H9 (cell line): Measurements from ENCODE around the gene SH3RF3. TPM values are rescaled to one million over a fixed set of nuclear protein-coding genes. Genes with fewer than 3 reads are reported as not detected.

Experiments used
- DNase-seq: peaks from one replicate; pipeline ENCODE4 v3.0.0-alpha.2; 2017
- H2AFZ ChIP-seq: one replicate; pipeline ENCODE4 v1.6.1; 2013; ENCODE audit warnings: mild to moderate bottlenecking, low read length, control low read depth, moderate library complexity
- H2AK5ac ChIP-seq: 2 replicates; pipeline ENCODE4 v1.6.1; 2013; ENCODE audit warnings: low read length, control low read depth, mixed read lengths; ENCODE audit not compliant: insufficient read length
- H2BK120ac ChIP-seq: one replicate; pipeline ENCODE4 v1.6.1; 2013; ENCODE audit warnings: low read depth, mild to moderate bottlenecking, low read length, control low read depth, inconsistent platforms; ENCODE audit not compliant: poor library complexity, severe bottlenecking
- H2BK12ac ChIP-seq: 2 replicates; pipeline ENCODE4 v1.6.1; 2013; ENCODE audit warnings: low read length, control low read depth, mixed read lengths, low read depth; ENCODE audit not compliant: insufficient read length
- H2BK15ac ChIP-seq: 2 replicates; pipeline ENCODE4 v1.6.1; 2013; ENCODE audit warnings: low read depth, low read length, control low read depth
- H2BK20ac ChIP-seq: one replicate; pipeline ENCODE4 v1.6.1; 2013; ENCODE audit warnings: low read depth, mild to moderate bottlenecking, low read length, control low read depth, inconsistent platforms; ENCODE audit not compliant: poor library complexity, severe bottlenecking
- H2BK5ac ChIP-seq: 2 replicates; pipeline ENCODE4 v1.6.1; 2013; ENCODE audit warnings: low read length, control low read depth, mixed read lengths; ENCODE audit not compliant: insufficient read length
- H3K14ac ChIP-seq: 2 replicates; pipeline ENCODE4 v1.6.1; 2013; ENCODE audit warnings: low read length, control low read depth; ENCODE audit not compliant: insufficient read depth
- H3K18ac ChIP-seq: 2 replicates; pipeline ENCODE4 v1.6.1; 2013; ENCODE audit warnings: low read depth, mild to moderate bottlenecking, mixed read lengths, low read length, control low read depth; ENCODE audit not compliant: insufficient read length
- H3K23ac ChIP-seq: 2 replicates; pipeline ENCODE4 v1.6.1; 2013; ENCODE audit warnings: low read length, control low read depth, mixed read lengths, low read depth; ENCODE audit not compliant: insufficient read length
- H3K23me2 ChIP-seq: 2 replicates; pipeline ENCODE4 v1.6.1; 2013; ENCODE audit warnings: low read depth, mild to moderate bottlenecking, mixed read lengths, low read length, control low read depth; ENCODE audit not compliant: insufficient read length, poor library complexity, severe bottlenecking
- H3K27ac ChIP-seq: 2 replicates; pipeline ENCODE4 v1.5.1; 2013; ENCODE audit warnings: low read length, control low read depth, mixed read lengths, low read depth; ENCODE audit not compliant: insufficient read length
- H3K27me3 ChIP-seq: 2 replicates; pipeline ENCODE4 v1.6.1; 2013; ENCODE audit warnings: low read length, control low read depth, inconsistent platforms; ENCODE audit not compliant: insufficient read depth
- H3K4ac ChIP-seq: 2 replicates; pipeline ENCODE4 v1.6.1; 2013; ENCODE audit warnings: low read depth, mild to moderate bottlenecking, control low read depth, inconsistent platforms, low read length, moderate library complexity
- H3K4me1 ChIP-seq: 2 replicates; pipeline ENCODE4 v1.6.1; 2013; ENCODE audit warnings: low read length, control low read depth, inconsistent platforms; ENCODE audit not compliant: insufficient read depth
- H3K4me2 ChIP-seq: 2 replicates; pipeline ENCODE4 v1.6.1; 2013; ENCODE audit warnings: low read length, control low read depth, mixed read lengths; ENCODE audit not compliant: insufficient read length, insufficient read depth
- H3K56ac ChIP-seq: 2 replicates; pipeline ENCODE4 v1.6.1; 2013; ENCODE audit warnings: low read depth, mild to moderate bottlenecking, mixed read lengths, low read length, control low read depth; ENCODE audit not compliant: insufficient read length
- H3K79me1 ChIP-seq: 2 replicates; pipeline ENCODE4 v1.6.1; 2013; ENCODE audit warnings: low read depth, mild to moderate bottlenecking, moderate library complexity, low read length, control low read depth, inconsistent platforms; ENCODE audit not compliant: insufficient read depth, poor library complexity, severe bottlenecking
- H3K79me2 ChIP-seq: 2 replicates; pipeline ENCODE4 v1.6.1; 2013; ENCODE audit warnings: low read length, control low read depth, inconsistent platforms; ENCODE audit not compliant: insufficient read depth
- H3K9ac ChIP-seq: 2 replicates; pipeline ENCODE4 v1.6.1; 2013; ENCODE audit warnings: low read length, control low read depth, mixed read lengths; ENCODE audit not compliant: insufficient read length; ENCODE audit errors: extremely low read depth
- H3K9me3 ChIP-seq: one replicate; pipeline ENCODE4 v1.6.1; 2013; ENCODE audit warnings: low read depth, low read length, inconsistent platforms; ENCODE audit not compliant: control insufficient read depth
- H3T11ph ChIP-seq: one replicate; pipeline ENCODE4 v1.6.1; 2013; ENCODE audit warnings: mild to moderate bottlenecking, low read length, control low read depth, inconsistent platforms
- H4K20me1 ChIP-seq: one replicate; pipeline ENCODE4 v1.6.1; 2013; ENCODE audit not compliant: control insufficient read depth, insufficient read length, insufficient read depth
- H4K5ac ChIP-seq: 2 replicates; pipeline ENCODE4 v1.6.1; 2013; ENCODE audit warnings: low read depth, mild to moderate bottlenecking, mixed read lengths, low read length, control low read depth; ENCODE audit not compliant: insufficient read length
- H4K8ac ChIP-seq: replicated peaks from 2 replicates; pipeline ENCODE4 v1.6.1; 2013; ENCODE audit warnings: low read length, control low read depth, mixed read lengths, low read depth; ENCODE audit not compliant: insufficient read length
- H4K91ac ChIP-seq: 2 replicates; pipeline ENCODE4 v1.6.1; 2013; ENCODE audit warnings: low read depth, mild to moderate bottlenecking, moderate library complexity, mixed read lengths, low read length, control low read depth; ENCODE audit not compliant: insufficient read length
- H3K27ac Mint-ChIP-seq, 3 experiments: 2 replicates in 2 of 3; 3 replicates in 1 of 3; pipeline ENCODE4 v1.8.0; 2020 to 2021; ENCODE audit warnings: mixed read lengths in 3 of 3, mild to moderate bottlenecking in 1 of 3, moderate library complexity in 1 of 3
- H3K27me3 Mint-ChIP-seq: 2 replicates; pipeline ENCODE4 v1.8.0; 2021; ENCODE audit warnings: low read depth, mild to moderate bottlenecking, moderate library complexity, mixed read lengths
- H3K36me3 Mint-ChIP-seq, 3 experiments: 2 replicates in 2 of 3; 3 replicates in 1 of 3; pipeline ENCODE4 v1.8.0; 2020 to 2021; ENCODE audit warnings: low read depth in 3 of 3, mixed read lengths in 3 of 3; ENCODE audit not compliant: insufficient read depth in 1 of 3
- H3K4me1 Mint-ChIP-seq, 2 experiments: 2 replicates each; pipeline ENCODE4 v1.8.0; 2020; ENCODE audit warnings: mixed read lengths in 2 of 2
- H3K4me3 Mint-ChIP-seq, 2 experiments: 2 replicates in 1 of 2; 3 replicates in 1 of 2; pipeline ENCODE4 v1.8.0; 2020 to 2021; ENCODE audit warnings: mild to moderate bottlenecking in 2 of 2, mixed read lengths in 2 of 2, moderate library complexity in 1 of 2
- H3K9me3 Mint-ChIP-seq, 2 experiments: 2 replicates in 1 of 2; 3 replicates in 1 of 2; pipeline ENCODE4 v1.8.0; 2020; ENCODE audit warnings: mild to moderate bottlenecking in 2 of 2, mixed read lengths in 2 of 2, moderate library complexity in 1 of 2
- WGBS: extraction: QIAGEN DNeasy Blood & Tissue Kit; methylation state at CpG from one replicate; pipeline ENCODE4 v1.1.7; 2013; ENCODE audit warnings: missing lambda C conversion rate, low lambda C conversion rate, mixed read lengths; ENCODE audit not compliant: insufficient read length; ENCODE audit errors: extremely low coverage; 5-methylcytosine and 5-hydroxymethylcytosine counted together
- total RNA-seq: library from RNA; stranded (reverse); gene quantifications from 2 replicates; pipeline ENCODE4 v1.2.1, GENCODE V29; 2021
- TF ChIP-seq, protein P1 (sequence below): fragments of 200-600 bp; sonication (generic); conservative IDR thresholded peaks from 3 replicates; pipeline ENCODE4 v1.8.0; 2021; ENCODE audit warnings: antibody characterized with exemption, mild to moderate bottlenecking

Gene SH3RF3
- total RNA-seq, 1 experiment from 2014 or later: 0.46 TPM

DNA sequence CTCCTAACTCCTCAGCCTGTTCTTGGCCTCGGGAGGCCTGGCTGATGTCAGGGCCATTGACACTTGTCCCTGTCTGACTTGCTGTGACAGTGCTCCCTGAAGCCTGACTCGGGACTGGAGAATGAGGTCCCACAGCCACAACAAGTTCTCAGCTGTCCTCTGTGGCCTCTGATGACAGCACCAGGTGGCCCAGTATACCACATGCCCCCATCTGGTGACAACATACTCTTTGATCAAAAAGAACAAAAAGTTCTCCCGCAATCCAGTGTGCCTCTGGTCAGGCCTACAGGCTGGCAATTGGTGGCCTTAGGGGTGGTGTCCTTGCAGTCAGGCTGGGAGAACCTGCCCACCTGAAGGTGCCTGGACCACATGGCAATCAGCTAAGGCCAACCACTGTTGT, 382.2 kb downstream of the SH3RF3 start:
- H3K23ac ChIP-seq: no peak overlapping the region
- no peaks in the 10 kb centered on the region for H3K4me1 Mint-ChIP-seq
- no peak overlapping the region for H2BK120ac ChIP-seq
- DNase-seq: no peak
- H3K9ac ChIP-seq: no peak overlapping the region
- H2BK5ac ChIP-seq: no peak overlapping the region
- H3K27ac Mint-ChIP-seq: no peak overlapping the region
- no peaks in the 10 kb centered on the region for H3K79me2 ChIP-seq
- H3K4me3 Mint-ChIP-seq: no peak overlapping the region
- no peaks in the 10 kb centered on the region; a peak in 1 of 7 replicates for H3K36me3 Mint-ChIP-seq
- no peak overlapping the region for H2BK15ac ChIP-seq
- no peak overlapping the region for H3K27ac ChIP-seq
- H4K20me1 ChIP-seq: no peaks in the 10 kb centered on the region
- H2AK5ac ChIP-seq: no peak overlapping the region
- no peak overlapping the region for H3T11ph ChIP-seq
- H4K5ac ChIP-seq: no peak overlapping the region
- TF ChIP-seq, protein P1, sequence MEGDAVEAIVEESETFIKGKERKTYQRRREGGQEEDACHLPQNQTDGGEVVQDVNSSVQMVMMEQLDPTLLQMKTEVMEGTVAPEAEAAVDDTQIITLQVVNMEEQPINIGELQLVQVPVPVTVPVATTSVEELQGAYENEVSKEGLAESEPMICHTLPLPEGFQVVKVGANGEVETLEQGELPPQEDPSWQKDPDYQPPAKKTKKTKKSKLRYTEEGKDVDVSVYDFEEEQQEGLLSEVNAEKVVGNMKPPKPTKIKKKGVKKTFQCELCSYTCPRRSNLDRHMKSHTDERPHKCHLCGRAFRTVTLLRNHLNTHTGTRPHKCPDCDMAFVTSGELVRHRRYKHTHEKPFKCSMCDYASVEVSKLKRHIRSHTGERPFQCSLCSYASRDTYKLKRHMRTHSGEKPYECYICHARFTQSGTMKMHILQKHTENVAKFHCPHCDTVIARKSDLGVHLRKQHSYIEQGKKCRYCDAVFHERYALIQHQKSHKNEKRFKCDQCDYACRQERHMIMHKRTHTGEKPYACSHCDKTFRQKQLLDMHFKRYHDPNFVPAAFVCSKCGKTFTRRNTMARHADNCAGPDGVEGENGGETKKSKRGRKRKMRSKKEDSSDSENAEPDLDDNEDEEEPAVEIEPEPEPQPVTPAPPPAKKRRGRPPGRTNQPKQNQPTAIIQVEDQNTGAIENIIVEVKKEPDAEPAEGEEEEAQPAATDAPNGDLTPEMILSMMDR: no peak
- H4K8ac ChIP-seq: no peak overlapping the region
- H3K27me3 ChIP-seq: no peaks in the 10 kb centered on the region
- H2AFZ ChIP-seq: no peak overlapping the region
- H3K9me3 ChIP-seq: no peaks in the 10 kb centered on the region
- no peak overlapping the region for H3K4me2 ChIP-seq
- H3K9me3 Mint-ChIP-seq: no peaks in the 10 kb centered on the region
- WGBS: no CpG with 5 or more reads among the region's 3 CpGs
- no peaks in the 10 kb centered on the region for H3K4me1 ChIP-seq
- no peaks in the 10 kb centered on the region for H3K23me2 ChIP-seq
- no peaks in the 10 kb centered on the region; the same call in none of the 2 replicates for H3K27me3 Mint-ChIP-seq
- H3K4ac ChIP-seq: no peak overlapping the region
- no peak overlapping the region; the same call in 1 of the 2 replicates for H3K14ac ChIP-seq
- H4K91ac ChIP-seq: no peak overlapping the region
- no peak overlapping the region for H2BK12ac ChIP-seq
- no peaks in the 10 kb centered on the region for H3K79me1 ChIP-seq
- H3K56ac ChIP-seq: no peak overlapping the region
- no peak overlapping the region for H2BK20ac ChIP-seq
- H3K18ac ChIP-seq: no peak overlapping the region
